HepG2 (cell line): ENCODE results near the gene LEMD2. TPM values are rescaled to one million over a fixed set of nuclear protein-coding genes. Genes with fewer than 3 reads are reported as not detected.

Source experiments
- ATAC-seq: fragments of 200-7000 bp; cut with Tn5 transposase; 3 replicates; pipeline ENCODE4 v1.9.1; 2020; ENCODE audit warnings: mild to moderate bottlenecking, moderate library complexity
- BruUV-seq: library from RNA; stranded (reverse); fragments of 400-500 nt; replicated peaks from 2 replicates; lab custom pipeline; 2021; lab: Mats Ljungman, UMichigan
- CTCF ChIA-PET: fragments of 300-600 bp; formaldehyde crosslinking; extraction: SDS; loops from one replicate; lab custom pipeline; 2021; ENCODE audit warnings: low total read pairs, inconsistent platforms, low intra/inter-chr PET ratio; lab: Yijun Ruan, JAX
- POLR2A ChIA-PET: fragments of 350-600 bp; sonication (Branson Sonifier 250); formaldehyde crosslinking; loops from one replicate; lab custom pipeline; 2020; ENCODE audit warnings: antibody characterized with exemption, inconsistent platforms; lab: Yijun Ruan, JAX
- DNase-seq: peaks from one replicate; pipeline ENCODE4 v3.0.0-alpha.2; 2015; ENCODE audit warnings: low spot score
- FAIRE-seq: peaks from 3 replicates; lab custom pipeline; 2011; peaks lifted over from hg19 to GRCh38; lab: Jason Lieb, UNC
- H2AFZ ChIP-seq: one replicate; pipeline ENCODE4 v1.6.1; 2011; ENCODE audit warnings: low read length, inconsistent platforms
- H3K27ac ChIP-seq: fragments of 300-600 bp; 3 replicates; pipeline ENCODE4 v1.8.0; 2011; ENCODE audit warnings: mixed run types, mild to moderate bottlenecking, mixed read lengths, low read length, inconsistent platforms; ENCODE audit not compliant: insufficient read depth; ENCODE audit errors: extremely low read length
- H3K27me3 ChIP-seq, 2 experiments: fragments of 200-600 bp in 1 of 2; 2 replicates in 1 of 2; 3 replicates in 1 of 2; pipeline versions ENCODE4 v1.6.0 to v1.8.0; 2011; ENCODE audit warnings: low read length in 2 of 2, mild to moderate bottlenecking in 2 of 2, moderate library complexity in 2 of 2, inconsistent platforms in 1 of 2; ENCODE audit not compliant: insufficient read depth in 2 of 2, control insufficient read depth in 1 of 2
- H3K36me3 ChIP-seq, 2 experiments: fragments of 200-600 bp in 1 of 2; replicated peaks in 1 of 2; 2 replicates in 1 of 2; 3 replicates in 1 of 2; pipeline versions ENCODE4 v1.5.1 to v1.8.0; 2011; ENCODE audit warnings: low read length in 2 of 2, inconsistent platforms in 1 of 2; ENCODE audit not compliant: insufficient read depth in 2 of 2, control insufficient read depth in 1 of 2
- H3K4me1 ChIP-seq: 2 replicates; pipeline ENCODE4 v1.5.1; 2012; ENCODE audit warnings: low read length, inconsistent platforms; ENCODE audit not compliant: insufficient read depth
- H3K4me2 ChIP-seq: 2 replicates; pipeline ENCODE4 v1.6.0; 2011; ENCODE audit warnings: low read depth, low read length, inconsistent platforms
- H3K4me3 ChIP-seq, 3 experiments: fragments of 200-600 bp in 1 of 3; sonication (generic), shearing (Covaris generic) in 1 of 3; replicated peaks in 1 of 3; 2 replicates each; pipeline ENCODE4 v1.5.1; 2011 to 2016; ENCODE audit warnings: low read length in 3 of 3, inconsistent platforms in 2 of 3, low read depth in 2 of 3, mild to moderate bottlenecking in 2 of 3, control low read depth in 1 of 3, mixed read lengths in 1 of 3; ENCODE audit not compliant: insufficient read depth in 1 of 3
- H3K79me2 ChIP-seq: one replicate; pipeline ENCODE4 v1.6.1; 2011; ENCODE audit warnings: low read length, inconsistent platforms; ENCODE audit not compliant: insufficient read depth
- H3K9ac ChIP-seq: 2 replicates; pipeline ENCODE4 v1.6.0; 2011; ENCODE audit warnings: mild to moderate bottlenecking, low read depth, low read length, inconsistent platforms; ENCODE audit not compliant: insufficient read depth
- H3K9me3 ChIP-seq: 2 replicates; pipeline ENCODE4 v1.5.1; 2012; ENCODE audit warnings: mild to moderate bottlenecking, low read length
- H4K20me1 ChIP-seq: 2 replicates; pipeline ENCODE4 v1.6.0; 2011; ENCODE audit warnings: inconsistent platforms, mild to moderate bottlenecking, low read length, moderate library complexity; ENCODE audit not compliant: insufficient read depth
- ATF7-NPFF ChIP-seq: sonication (generic); formaldehyde crosslinking; IDR thresholded peaks from 2 replicates; pipeline ENCODE4 v1.8.1; 2023; ENCODE audit warnings: mild to moderate bottlenecking, low read depth, missing genetic modification reagents, moderate library complexity
- ATRX ChIP-seq: sonication (generic); formaldehyde crosslinking; IDR thresholded peaks from 2 replicates; pipeline ENCODE4 v1.4.0; 2020; ENCODE audit warnings: missing genetic modification reagents, borderline replicate concordance
- GABPB1 ChIP-seq: IDR thresholded peaks from 2 replicates; pipeline ENCODE4 v1.6.1; 2016; ENCODE audit warnings: mild to moderate bottlenecking, missing genetic modification reagents, moderate library complexity, missing compliant biosample characterization
- GLI4 ChIP-seq: sonication (generic); formaldehyde crosslinking; IDR thresholded peaks from 2 replicates; pipeline ENCODE4 v1.5.1; 2020; ENCODE audit warnings: missing genetic modification reagents, mild to moderate bottlenecking, moderate library complexity, borderline replicate concordance
- HNRNPL ChIP-seq: fragments of 200-400 bp; formaldehyde crosslinking; IDR thresholded peaks from 2 replicates; pipeline ENCODE4 v1.6.1; 2017; ENCODE audit warnings: mild to moderate bottlenecking, low read depth, low read length
- KAT7 ChIP-seq: IDR thresholded peaks from 2 replicates; pipeline ENCODE4 v1.6.1; 2018; ENCODE audit warnings: borderline replicate concordance, missing compliant biosample characterization
- KLF11 ChIP-seq: IDR thresholded peaks from 2 replicates; pipeline ENCODE4 v1.6.1; 2016; ENCODE audit warnings: missing compliant biosample characterization
- MIER3 ChIP-seq: IDR thresholded peaks from 2 replicates; pipeline ENCODE4 v1.6.1; 2016; ENCODE audit warnings: missing compliant biosample characterization, borderline replicate concordance
- NFE2 ChIP-seq: sonication (generic); formaldehyde crosslinking; IDR thresholded peaks from 2 replicates; pipeline ENCODE4 v1.4.0; 2020; ENCODE audit warnings: missing genetic modification reagents
- RBM22 ChIP-seq: fragments of 200-400 bp; formaldehyde crosslinking; optimal IDR thresholded peaks from 2 replicates; pipeline ENCODE3; 2017; ENCODE audit warnings: mild to moderate bottlenecking, low read length, moderate library complexity
- SMARCE1 ChIP-seq: fragments of 450-650 bp; IDR thresholded peaks from 2 replicates; pipeline ENCODE4 v1.6.1; 2017; ENCODE audit warnings: borderline replicate concordance
- SPEN ChIP-seq: sonication (generic); formaldehyde crosslinking; IDR thresholded peaks from 2 replicates; pipeline ENCODE4 v1.5.1; 2020; ENCODE audit warnings: low read depth, mild to moderate bottlenecking, missing genetic modification reagents
- THAP8 ChIP-seq: sonication (generic); formaldehyde crosslinking; IDR thresholded peaks from 2 replicates; pipeline ENCODE4 v1.5.1; 2020; ENCODE audit warnings: missing genetic modification reagents, mild to moderate bottlenecking, borderline replicate concordance
- ZFYVE20 ChIP-seq: sonication (generic); formaldehyde crosslinking; IDR thresholded peaks from 2 replicates; pipeline ENCODE4 v1.8.0; 2023; ENCODE audit warnings: low read depth, mild to moderate bottlenecking, moderate library complexity, missing genetic modification reagents, borderline replicate concordance
- ZNF101 ChIP-seq: sonication (generic); formaldehyde crosslinking; IDR thresholded peaks from 2 replicates; pipeline ENCODE4 v1.4.0; 2020; ENCODE audit warnings: mild to moderate bottlenecking, low read depth, missing genetic modification reagents, borderline replicate concordance
- ZNF281 ChIP-seq: sonication (generic); formaldehyde crosslinking; IDR thresholded peaks from 2 replicates; pipeline ENCODE4 v1.4.0; 2020; ENCODE audit warnings: missing genetic modification reagents, borderline replicate concordance
- ZNF580 ChIP-seq: IDR thresholded peaks from 2 replicates; pipeline ENCODE4 v1.6.1; 2016; ENCODE audit warnings: low read depth, borderline replicate concordance
- ZNF709 ChIP-seq: sonication (generic); formaldehyde crosslinking; IDR thresholded peaks from 2 replicates; pipeline ENCODE4 v1.5.0; 2020; ENCODE audit warnings: mild to moderate bottlenecking, missing genetic modification reagents
- ZNF782 ChIP-seq: sonication (generic); formaldehyde crosslinking; IDR thresholded peaks from 2 replicates; pipeline ENCODE4 v1.4.0; 2020; ENCODE audit warnings: missing genetic modification reagents, mild to moderate bottlenecking, borderline replicate concordance
- ZNF879 ChIP-seq: sonication (generic); formaldehyde crosslinking; IDR thresholded peaks from 2 replicates; pipeline ENCODE4 v1.8.1; 2023; ENCODE audit warnings: missing genetic modification reagents
- whole genome bisulfite sequencing: methylation state at CpG from one replicate; pipeline ENCODE4 v1.1.6; 2017; ENCODE audit warnings: low lambda C conversion rate; 5-methylcytosine and 5-hydroxymethylcytosine counted together
- in situ Hi-C: cut with HindIII; loops from 2 replicates; pipeline ENCODE4 v1.10.0; 2017; ENCODE audit warnings: low pct_unique_long_range_greater_than_20kb; ENCODE audit not compliant: extremely low pct_ligation_motif_present
- intact Hi-C: fragments of 100-400 bp; cut with micrococcal nuclease; formaldehyde crosslinking; loops from one replicate; pipeline ENCODE4 v1.10.0; 2022; ENCODE audit not compliant: unreplicated experiment
- polyA plus RNA-seq, 8 experiments: library from polyadenylated mRNA; depleted of rRNA in 3 of 8; stranded (reverse) in 7 of 8; unstranded in 1 of 8; fragments of >200 nt; fragmentation: Illumina TruSeq in 4 of 8; extraction: Trizol in 4 of 8; gene quantifications; 2 replicates each; pipeline versions ENCODE4 v1.2.1 to v1.2.3, GENCODE V29; 2011 to 2016; ENCODE audit warnings: low read depth in 4 of 8, missing spikeins in 1 of 8, mixed read lengths in 1 of 8; ENCODE audit not compliant: insufficient read depth in 1 of 8
- total RNA-seq, 5 experiments: library from RNA; depleted of rRNA; stranded (reverse); fragments of >200 nt; fragmentation: Illumina TruSeq; extraction: Trizol; gene quantifications; 2 replicates each; pipeline ENCODE4 v1.2.3, GENCODE V29; 2016; ENCODE audit warnings: low read depth in 1 of 5

Gene LEMD2
- total and polyA plus RNA-seq, 2 of the 13 experiments (the other 11 are each of a cell fraction or from before 2014, with no cell fraction given): 45.2 to 62.9 TPM

GRCh38 chr6:33726696-33727095 is 62.2 kb downstream of the LEMD2 start:
- BruUV-seq: no TSS peak
- CTCF ChIA-PET: no interaction called here

More at GRCh38 chr6:33726696-33727095, 62.2 kb downstream of the LEMD2 start:
- ATAC-seq (no peak), FAIRE-seq (no peak), DNase-seq (no peak)
- H3K9me3 ChIP-seq: no peaks in the 10 kb centered on the region
- H2AFZ ChIP-seq: no peak overlapping the region
- peaks cover 0 to 3% of the 10 kb centered on the region in 2 experiments; a peak in 3 of 5 replicates for H3K27me3 ChIP-seq
- no peak overlapping the region for H3K9ac ChIP-seq
- no peak for TF ChIP-seq ZNF709 (CRISPR knock-in tag)
- no peak for TF ChIP-seq THAP8 (CRISPR knock-in tag)
- TF ChIP-seq HNRNPL: no peak
- TF ChIP-seq SPEN: no peak
- no peak for TF ChIP-seq RBM22
- TF ChIP-seq ZNF782 (CRISPR knock-in tag): no peak
- TF ChIP-seq SMARCE1: no peak
- no peak for TF ChIP-seq ATF7-NPFF (CRISPR knock-in tag)
- no peak for TF ChIP-seq KLF11 (CRISPR knock-in tag)
- no peak for TF ChIP-seq ZNF580 (CRISPR knock-in tag)
- no peak for TF ChIP-seq GABPB1 (CRISPR knock-in tag)
- TF ChIP-seq KAT7 (CRISPR knock-in tag): no peak
- no peak for TF ChIP-seq ZNF281
- TF ChIP-seq ZNF101 (CRISPR knock-in tag): no peak
- no peak for TF ChIP-seq ZFYVE20 (CRISPR knock-in tag)
- no peak for TF ChIP-seq ZNF879 (CRISPR knock-in tag)
- TF ChIP-seq MIER3 (CRISPR knock-in tag): no peak
- no peak for TF ChIP-seq GLI4 (CRISPR knock-in tag)
- TF ChIP-seq ATRX (CRISPR knock-in tag): no peak
- TF ChIP-seq NFE2 (CRISPR knock-in tag): no peak
- no peaks in the 10 kb centered on the region for H4K20me1 ChIP-seq
- H3K27ac ChIP-seq: no peak overlapping the region
- no peaks in the 10 kb centered on the region for H3K36me3 ChIP-seq
- no peaks in the 10 kb centered on the region for H3K79me2 ChIP-seq
- in situ Hi-C loops (no loop called here), intact Hi-C loops (no loop called here)
- POLR2A ChIA-PET: no interaction called here
- WGBS: 68% methylated on average over 12 of the region's 15 CpGs
- no peak overlapping the region for H3K4me2 ChIP-seq
- no peaks in the 10 kb centered on the region for H3K4me1 ChIP-seq
- H3K4me3 ChIP-seq: no peak overlapping the region
